Stromal cell of bone marrow (primary cell): Measurements from ENCODE around the gene VMAC.
"Not testable (repeated sequence)": the region's sequence is repeated elsewhere in the genome, so short reads cannot be mapped to it uniquely, and the experiment has no call there.

ENCODE experiments used
- DNase-seq: peaks from one replicate; pipeline ENCODE4 v3.0.0-alpha.2; 2012; ENCODE audit warnings: low read depth

VMAC gene

GRCh38 chr19:5884065-5884811 lies 20.4 kb upstream of the VMAC start:
- DNase-seq, result not testable (repeated sequence)

GRCh38 chr19:5889288-5889971 lies 15.2 kb upstream of the VMAC start:
- DNase-seq, result no peak

GRCh38 chr19:5890099-5890498 lies 14.6 kb upstream of the VMAC start:
- no peak for DNase-seq

DNA sequence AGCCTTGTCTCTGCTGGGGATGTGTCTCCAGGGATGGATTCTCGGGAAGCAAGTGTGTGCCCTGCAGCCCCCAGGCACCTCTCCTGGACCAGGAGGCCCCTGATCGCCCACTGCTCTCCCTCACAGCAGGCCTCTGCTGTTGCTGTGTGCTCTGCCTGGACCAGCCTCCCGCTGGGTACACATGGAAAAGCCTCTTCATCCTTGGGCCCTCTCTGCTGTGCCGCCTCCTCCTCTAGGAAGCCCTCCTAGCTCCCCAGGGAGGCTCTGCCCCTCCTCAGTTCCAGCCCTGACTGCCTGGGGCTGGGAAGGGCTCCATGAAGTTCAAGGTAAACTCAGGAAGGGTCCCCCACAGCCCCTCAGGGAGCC lies 13.1 kb upstream of the VMAC start:
- no peak for DNase-seq

- DNase-seq, result peak; percentile 6
Observed at GRCh38 chr19:5891938-5892771, 12.5 kb upstream of the VMAC start.

DNA sequence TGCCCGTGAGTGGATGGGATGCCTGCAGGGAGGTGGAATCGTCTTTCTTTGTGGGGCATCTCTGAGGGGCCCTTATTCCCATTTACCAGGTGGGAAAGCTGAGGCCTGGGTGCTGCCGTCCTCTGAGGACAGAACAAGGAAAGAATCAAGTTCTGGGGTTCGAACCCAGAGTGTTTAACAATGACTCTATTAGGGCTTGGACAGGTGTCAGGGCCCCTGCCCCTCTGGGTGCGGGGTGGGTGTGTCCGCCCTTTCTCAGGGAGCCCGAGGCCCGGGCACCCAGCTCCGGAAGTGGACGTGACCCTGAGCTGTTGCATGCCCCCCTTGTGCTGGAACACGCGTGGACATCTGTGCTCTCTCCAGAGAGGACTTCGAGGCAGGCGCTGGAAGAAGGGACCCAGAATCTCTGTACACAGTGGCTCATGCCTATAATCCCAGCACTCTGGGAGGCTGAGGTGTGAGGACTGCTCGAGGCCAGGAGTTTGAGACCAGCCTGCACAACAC lies 11.8 kb upstream of the VMAC start:
- no peak for DNase-seq

DNA sequence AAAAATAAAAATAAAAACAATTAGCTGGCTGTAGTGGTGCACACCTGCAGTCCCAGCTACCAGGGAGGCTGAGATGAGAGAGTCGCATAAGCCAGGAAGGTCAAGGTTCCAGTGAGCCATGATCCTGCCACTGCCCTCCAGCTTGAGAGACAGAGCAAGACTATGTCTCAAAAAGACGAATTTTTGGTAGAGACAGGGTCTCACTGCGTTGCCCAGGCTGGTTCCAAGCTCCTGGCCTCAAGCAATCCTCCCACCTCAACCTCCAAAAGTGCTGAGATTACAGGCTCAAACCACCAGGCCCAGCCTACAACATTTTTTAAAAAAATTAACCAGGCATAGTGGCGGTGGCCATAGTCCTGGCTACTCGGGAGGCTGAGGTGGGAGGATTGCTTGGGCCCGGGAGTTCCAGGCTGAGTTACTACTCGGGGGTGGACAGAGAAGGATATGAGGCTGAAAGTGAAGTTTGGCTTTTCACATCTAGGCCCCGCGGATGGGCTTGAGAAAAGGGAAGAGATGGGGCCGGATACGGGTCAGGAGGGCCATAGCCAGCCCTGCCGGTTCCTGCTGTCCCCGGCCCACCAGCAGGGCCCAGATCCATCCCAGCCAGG lies 11.3 kb upstream of the VMAC start:
- DNase-seq, result no peak

GRCh38 chr19:5893907-5894703 lies 10.6 kb upstream of the VMAC start:
- no peak for DNase-seq

DNA sequence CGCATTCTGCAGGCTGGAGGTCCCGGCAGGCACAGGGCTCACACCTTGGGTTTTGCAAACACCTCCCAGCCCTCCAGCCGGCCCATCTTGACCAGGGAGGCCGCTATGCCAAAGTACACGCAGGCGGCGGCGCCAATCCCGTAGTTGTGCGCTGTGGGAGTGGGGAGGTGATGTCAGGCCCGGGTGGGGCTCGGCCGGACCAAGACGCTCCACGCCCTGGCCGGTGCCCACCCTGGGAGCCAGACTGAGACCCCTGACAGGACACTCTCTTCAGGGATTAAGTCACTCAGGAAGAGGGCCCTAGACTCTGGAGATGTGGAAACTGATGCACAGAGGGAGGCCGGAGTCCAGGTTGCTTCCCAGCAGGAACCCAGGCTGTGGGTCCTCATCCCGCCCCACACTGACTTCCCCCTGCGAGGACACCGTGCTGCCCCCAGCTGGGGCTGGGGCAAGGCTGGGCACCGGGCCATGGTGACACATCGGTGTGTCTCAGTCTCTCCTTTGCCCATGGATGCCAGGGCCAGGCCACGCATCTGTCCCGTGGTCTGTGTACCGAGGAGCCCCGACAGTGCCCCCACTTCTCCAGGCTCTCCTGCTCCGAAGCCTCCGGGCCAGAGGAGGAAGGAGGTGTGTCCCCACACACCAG lies 9.8 kb upstream of the VMAC start:
- no peak for DNase-seq

GRCh38 chr19:5895409-5895808 lies 9.3 kb upstream of the VMAC start:
- DNase-seq, result no peak

DNA sequence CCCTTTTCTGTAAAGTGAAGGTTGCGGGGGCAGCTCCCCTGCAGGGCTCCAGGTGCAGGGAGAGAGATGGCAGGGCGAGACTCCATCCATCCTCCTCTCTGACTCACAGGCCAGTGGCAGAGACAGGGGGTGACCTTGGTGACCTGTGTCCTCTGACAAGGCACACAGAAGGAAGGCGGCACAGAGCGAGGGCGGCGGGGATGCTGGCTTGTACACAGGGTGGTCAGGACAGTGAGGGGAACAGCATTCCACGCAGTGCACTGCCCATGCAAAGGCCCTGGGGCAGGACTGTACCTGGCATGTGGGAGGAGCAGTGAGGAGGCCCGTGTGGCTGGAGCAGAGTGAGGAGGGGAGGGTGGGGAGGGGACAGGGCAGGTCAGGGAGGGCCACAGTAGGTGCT lies 8.8 kb upstream of the VMAC start:
- no peak for DNase-seq

- no peak for DNase-seq
Observed at GRCh38 chr19:5896365-5897076, 8.2 kb upstream of the VMAC start.

- no peak for DNase-seq
Observed at GRCh38 chr19:5897189-5897969, 7.3 kb upstream of the VMAC start.

DNA sequence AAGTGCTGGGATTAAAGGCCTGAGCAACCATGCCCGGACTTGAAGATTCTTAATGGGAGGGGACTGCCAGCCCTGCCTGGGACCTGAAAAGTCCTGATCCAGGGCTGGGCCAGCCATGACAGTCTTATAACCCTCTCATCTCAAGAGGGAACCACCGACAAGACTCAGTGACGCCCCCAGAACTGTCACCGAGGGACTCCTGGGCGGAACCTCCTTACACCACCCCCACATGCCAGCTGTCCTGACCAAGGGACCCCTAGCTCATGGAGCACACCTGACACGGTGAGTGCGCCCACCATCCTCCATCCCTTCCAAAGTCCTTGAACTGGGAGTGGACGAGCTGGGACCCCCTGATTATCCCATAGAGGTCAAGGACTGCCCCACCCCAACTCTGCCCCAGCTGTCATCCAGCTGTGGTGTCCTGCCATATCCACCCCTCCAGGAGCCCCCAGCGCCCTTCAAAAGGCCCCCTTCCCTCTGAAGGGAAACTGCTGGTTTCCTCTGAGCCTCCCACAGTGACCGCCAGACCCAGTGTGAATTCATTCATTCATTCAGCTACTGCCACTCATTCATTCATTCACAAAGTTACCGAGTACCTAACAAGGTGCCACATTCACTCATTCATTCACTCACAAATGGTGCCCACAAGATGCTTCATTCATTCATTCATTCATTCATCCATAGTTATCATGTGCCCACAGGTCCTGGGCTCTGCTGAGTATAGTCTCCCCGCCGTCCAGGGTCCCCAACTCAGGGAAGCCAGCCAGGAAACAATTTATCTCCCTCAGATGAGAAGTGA lies 4.7 kb upstream of the VMAC start:
- no peak for DNase-seq

DNA sequence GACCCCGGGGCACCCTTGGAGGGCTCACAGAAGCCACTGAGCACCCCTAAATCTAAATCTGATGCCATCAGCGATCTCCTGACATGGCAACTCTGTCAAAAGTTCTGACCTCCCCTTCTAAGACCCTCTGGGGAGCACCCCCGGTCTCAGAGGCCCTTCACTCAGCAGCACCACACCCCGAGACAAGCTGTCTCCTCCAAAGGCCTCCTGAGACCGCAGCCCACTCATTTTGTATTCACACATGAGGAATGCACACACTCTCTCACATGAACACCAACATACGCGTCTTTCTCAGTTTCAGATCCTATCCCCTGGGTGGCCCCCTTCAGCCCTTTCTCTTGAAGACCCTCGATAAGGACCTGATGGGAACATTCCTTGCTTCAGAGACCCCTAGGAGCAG lies 3.7 kb upstream of the VMAC start:
- no peak for DNase-seq

GRCh38 chr19:5903056-5903623 lies 1.5 kb upstream of the VMAC start:
- DNase-seq, result no peak

GRCh38 chr19:5903624-5904351 lies 884 bp upstream of the VMAC start, which contains the start of gene NDUFA11:
TSS of gene NDUFA11 (minus strand) at chr19:5903790. CDS start at chr19:5903708, 82 bp downstream.
- DNase-seq, result peak; percentile 89
